GM12891 (cell line): ENCODE results near the gene FARP1.

ENCODE experiments used
- POLR2A ChIP-seq: IDR thresholded peaks from 2 replicates; pipeline ENCODE4 v1.6.1; 2011; ENCODE audit warnings: low read depth, low read length, control low read depth
- POLR2AphosphoS5 ChIP-seq: IDR thresholded peaks from 2 replicates; pipeline ENCODE4 v1.6.1; 2011; ENCODE audit warnings: low read depth, low read length, control low read depth
- POU2F2 ChIP-seq: IDR thresholded peaks from 2 replicates; pipeline ENCODE4 v1.6.1; 2011; ENCODE audit warnings: low read depth, mild to moderate bottlenecking, control low read depth, low read length, moderate library complexity

GRCh38 chr13:98385606-98386005 lies 242.7 kb downstream of the FARP1 start:
- TF ChIP-seq POLR2AphosphoS5 (no peak), POLR2A (no peak), POU2F2 (no peak)
